SU-DHL-6 (cell line): ENCODE measurements around the gene FRMD1.

Experiments used
- H2AFZ ChIP-seq: fragments of 200-600 bp; sonication (generic); 2 replicates; pipeline ENCODE4 v1.6.1; 2014; ENCODE audit warnings: low read depth, mild to moderate bottlenecking, moderate library complexity, mixed read lengths, antibody characterized with exemption, low read length; ENCODE audit not compliant: severe bottlenecking
- H3F3A ChIP-seq: fragments of 200-600 bp; shearing (Covaris generic); 2 replicates; pipeline ENCODE4 v1.6.0; 2016; ENCODE audit warnings: antibody characterized with exemption, mild to moderate bottlenecking; ENCODE audit not compliant: insufficient read depth
- H3K27ac ChIP-seq: fragments of 200-600 bp; sonication (generic); 2 replicates; pipeline ENCODE4 v1.5.1; 2016; ENCODE audit warnings: low read depth, mild to moderate bottlenecking, low read length, moderate library complexity, mixed read lengths
- H3K27me3 ChIP-seq: fragments of 200-600 bp; sonication (generic), shearing (Covaris generic); 2 replicates; pipeline ENCODE4 v1.6.0; 2014; ENCODE audit warnings: mild to moderate bottlenecking, low read length
- H3K36me3 ChIP-seq: fragments of 200-600 bp; sonication (generic); 2 replicates; pipeline ENCODE4 v1.6.1; 2014; ENCODE audit warnings: mild to moderate bottlenecking, low read length, mixed read lengths
- H3K4me2 ChIP-seq: fragments of 300-600, 200-600 bp; shearing (Covaris generic), sonication (generic); 2 replicates; pipeline ENCODE4 v1.6.0; 2014; ENCODE audit warnings: low read length, low read depth, mild to moderate bottlenecking; ENCODE audit not compliant: poor library complexity, severe bottlenecking
- H3K4me3 ChIP-seq: fragments of 200-600 bp; sonication (generic); 2 replicates; pipeline ENCODE4 v1.5.1; 2014; ENCODE audit warnings: antibody characterized with exemption, low read length, mild to moderate bottlenecking, mixed read lengths; ENCODE audit not compliant: insufficient read depth, poor library complexity, severe bottlenecking
- H3K79me2 ChIP-seq: fragments of 200-600 bp; sonication (generic); 2 replicates; pipeline ENCODE4 v1.6.1; 2014; ENCODE audit warnings: mild to moderate bottlenecking, low read length, moderate library complexity; ENCODE audit not compliant: insufficient read depth
- H3K9ac ChIP-seq: fragments of 200-600 bp; sonication (generic); 2 replicates; pipeline ENCODE4 v1.7.0; 2014; ENCODE audit warnings: mild to moderate bottlenecking, low read length
- H3K9me2 ChIP-seq: fragments of 200-600 bp; sonication (generic); replicated peaks from 2 replicates; pipeline ENCODE4 v1.6.1; 2014; ENCODE audit warnings: low read length; ENCODE audit not compliant: insufficient read depth
- H3K9me3 ChIP-seq: fragments of 200-600 bp; sonication (generic); 2 replicates; pipeline ENCODE4 v1.6.1; 2014; ENCODE audit warnings: low read length, mixed read lengths; ENCODE audit not compliant: insufficient read depth
- H4K20me1 ChIP-seq: fragments of 200-600 bp; sonication (generic); 2 replicates; pipeline ENCODE4 v1.6.1; 2014; ENCODE audit warnings: low read depth, mild to moderate bottlenecking, antibody characterized with exemption, low read length, moderate library complexity, mixed read lengths
- CTCF ChIP-seq: fragments of 200-600 bp; sonication (generic); IDR thresholded peaks from one replicate; pipeline ENCODE4 v1.5.1; 2017; ENCODE audit warnings: antibody characterized with exemption, mild to moderate bottlenecking, low read length, moderate library complexity; ENCODE audit not compliant: insufficient read depth, poor library complexity, severe bottlenecking
- EZH2phosphoT487 ChIP-seq: fragments of 200-600 bp; sonication (generic), shearing (Covaris generic); conservative IDR thresholded peaks from 2 replicates; pipeline ENCODE4 v1.6.1; 2018; ENCODE audit warnings: mild to moderate bottlenecking, antibody characterized with exemption, low read length, moderate library complexity, mixed read lengths

Gene FRMD1

DNA sequence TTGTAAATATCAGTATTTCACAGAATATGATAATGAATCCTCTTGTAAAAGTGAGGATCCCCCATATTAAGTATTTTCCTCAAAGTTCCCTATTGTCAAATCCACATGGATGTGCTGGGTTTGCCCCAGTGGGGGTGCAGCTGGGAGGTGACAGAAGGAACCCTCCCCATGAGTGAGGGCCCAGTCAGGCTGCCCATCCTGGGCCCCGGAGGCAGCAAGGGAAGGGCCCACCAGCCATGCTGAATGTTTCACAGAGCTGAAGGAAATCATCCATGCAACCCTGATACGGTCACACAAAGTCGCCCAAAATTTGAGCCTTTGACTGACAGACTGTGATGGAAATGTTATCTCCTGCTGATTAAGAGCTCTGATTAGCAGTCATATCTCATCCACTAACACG is 39.7 kb downstream of the FRMD1 start:
- peaks cover 10% of the 10 kb centered on the region; the same call in 1 of the 2 replicates for H3K9me3 ChIP-seq
- TF ChIP-seq EZH2phosphoT487, result no peak
- no peak for TF ChIP-seq CTCF
- no peaks in the 10 kb centered on the region for H3K9me2 ChIP-seq
- no peak overlapping the region for H2AFZ ChIP-seq
- no peaks in the 10 kb centered on the region for H3F3A ChIP-seq
- H4K20me1 ChIP-seq, result no peaks in the 10 kb centered on the region
- no peaks in the 10 kb centered on the region for H3K79me2 ChIP-seq
- H3K9ac ChIP-seq, result no peak overlapping the region
- no peak overlapping the region for H3K4me2 ChIP-seq
- H3K27me3 ChIP-seq, result no peaks in the 10 kb centered on the region
- no peaks in the 10 kb centered on the region for H3K36me3 ChIP-seq
- no peak overlapping the region for H3K27ac ChIP-seq
- no peak overlapping the region for H3K4me3 ChIP-seq

DNA sequence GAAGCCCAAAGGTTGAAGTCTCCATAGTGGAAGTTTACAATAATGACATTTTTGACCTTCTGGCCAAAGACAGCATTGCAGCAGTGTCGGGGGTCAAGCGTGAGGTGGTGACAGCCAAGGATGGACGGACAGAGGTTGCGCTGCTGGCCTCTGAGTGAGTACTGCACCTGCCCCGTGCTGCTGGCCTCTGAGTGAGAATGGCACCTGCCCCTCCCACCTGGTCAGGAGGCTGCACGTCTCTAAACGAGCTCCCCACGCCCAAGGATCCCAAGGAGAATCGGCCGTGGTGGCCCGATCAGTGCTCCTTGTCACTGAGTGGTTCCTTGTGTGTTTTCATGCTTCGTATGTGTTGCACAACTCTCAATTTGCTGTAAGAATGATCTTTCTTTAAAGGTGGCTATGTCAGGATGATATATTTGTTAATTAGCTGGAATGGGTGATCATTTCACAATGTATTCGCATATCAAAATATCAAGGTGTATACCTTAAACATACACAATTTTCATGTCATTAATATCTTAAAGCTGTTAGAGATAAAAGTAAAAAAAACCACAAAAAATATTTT is 40.4 kb downstream of the FRMD1 start:
- H3K79me2 ChIP-seq, result no peaks in the 10 kb centered on the region
- no peaks in the 10 kb centered on the region for H3K27me3 ChIP-seq
- no peaks in the 10 kb centered on the region for H3K9me2 ChIP-seq
- H3K9ac ChIP-seq, result no peak overlapping the region
- no peak overlapping the region for H3K4me3 ChIP-seq
- no peak for TF ChIP-seq EZH2phosphoT487
- TF ChIP-seq CTCF, result no peak
- no peaks in the 10 kb centered on the region for H4K20me1 ChIP-seq
- H3K36me3 ChIP-seq, result no peaks in the 10 kb centered on the region
- no peaks in the 10 kb centered on the region for H3F3A ChIP-seq
- H3K4me2 ChIP-seq, result no peak overlapping the region
- H3K9me3 ChIP-seq, result peaks cover 10% of the 10 kb centered on the region; the same call in 1 of the 2 replicates
- no peak overlapping the region for H3K27ac ChIP-seq
- no peak overlapping the region for H2AFZ ChIP-seq

GRCh38 chr6:168037856-168038255 is 41.2 kb downstream of the FRMD1 start:
- Histone ChIP-seq H3K27ac (no peak overlapping the region), H3K79me2 (no peaks in the 10 kb centered on the region), H3K9ac (no peak overlapping the region), H2AFZ (no peak overlapping the region), H3K4me3 (no peak overlapping the region), H4K20me1 (no peaks in the 10 kb centered on the region), H3K4me2 (no peak overlapping the region), H3F3A (no peaks in the 10 kb centered on the region), H3K9me3 (peaks cover 10% of the 10 kb centered on the region; the same call in 1 of the 2 replicates), H3K9me2 (no peaks in the 10 kb centered on the region), H3K27me3 (no peaks in the 10 kb centered on the region), H3K36me3 (no peaks in the 10 kb centered on the region)
- no peak for TF ChIP-seq EZH2phosphoT487
- no peak for TF ChIP-seq CTCF
